Gastrocnemius medialis (tissue), 4 donors: ENCODE measurements around the gene SSBP2. TPM values are rescaled to one million over a fixed set of nuclear protein-coding genes. Genes with fewer than 3 reads are reported as not detected.

ENCODE experiments used
- ATAC-seq, 2 donors: fragments of 150-250 bp; one replicate each; pipeline ENCODE4 v1.9.1; 2016
- DNase-seq, 2 donors: peaks; one replicate each; pipeline ENCODE4 v3.0.0-alpha.2; 2019
- H3K27ac ChIP-seq, 4 donors: fragments of 200-600 bp; sonication (generic); 1 replicate in 1 of 4; 2 replicates in 3 of 4; pipeline ENCODE4 v1.5.1; 2016 to 2018; ENCODE audit warnings: mild to moderate bottlenecking in 2 of 4, moderate library complexity in 1 of 4
- H3K27me3 ChIP-seq, 3 donors: fragments of 200-600 bp; sonication (generic) in 2 of 3; 1 replicate in 1 of 3; 2 replicates in 2 of 3; pipeline versions ENCODE4 v1.5.1 to v1.6.0; 2016 to 2019; ENCODE audit warnings: mild to moderate bottlenecking in 1 of 3, moderate library complexity in 1 of 3
- H3K36me3 ChIP-seq, 2 donors: fragments of 200-600 bp; sonication (generic) in 1 of 2; one replicate each; pipeline ENCODE4 v1.5.1; 2017 to 2018
- H3K4me1 ChIP-seq, 2 donors: fragments of 200-600 bp; sonication (generic) in 1 of 2; one replicate each; pipeline ENCODE4 v1.5.1; 2016 to 2017; ENCODE audit warnings: mild to moderate bottlenecking in 2 of 2
- H3K4me3 ChIP-seq, 4 donors: fragments of 200-600 bp; sonication (generic) in 3 of 4; 1 replicate in 1 of 4; 2 replicates in 3 of 4; pipeline ENCODE4 v1.5.1; 2016 to 2019; ENCODE audit warnings: mild to moderate bottlenecking in 2 of 4
- H3K9me3 ChIP-seq, 3 donors: fragments of 200-600 bp; sonication (generic) in 2 of 3; 1 replicate in 1 of 3; 2 replicates in 2 of 3; pipeline ENCODE4 v1.5.1; 2016 to 2019
- CTCF ChIP-seq, 5 experiments: fragments of 450-650 bp in 3 of 5; fragments of 200-600 bp in 2 of 5; sonication (generic) in 2 of 5; IDR thresholded peaks in 4 of 5; conservative IDR thresholded peaks in 1 of 5; 1 replicate in 4 of 5; 2 replicates in 1 of 5; pipeline ENCODE4 v1.5.1; 2016 to 2019; ENCODE audit warnings: antibody characterized with exemption in 5 of 5, mild to moderate bottlenecking in 3 of 5, moderate library complexity in 3 of 5
- POLR2A ChIP-seq, 2 donors: fragments of 450-650 bp; IDR thresholded peaks; one replicate each; pipeline ENCODE4 v1.6.1; 2017; ENCODE audit warnings: antibody characterized with exemption in 2 of 2, mild to moderate bottlenecking in 2 of 2, moderate library complexity in 2 of 2
- in situ Hi-C, 4 donors: fragments of 200-750 bp; cut with MboI; loops; one replicate each; pipeline versions ENCODE4 v1.15.0 to v1.8.0; 2017; ENCODE audit warnings: low sequenced_read_pairs in 4 of 4
- intact Hi-C: fragments of 100-400 bp; cut with DNase I; formaldehyde crosslinking; loops from one replicate; pipeline ENCODE4 v1.15.1; 2023; ENCODE audit warnings: low total_unique reads
- total RNA-seq, 4 donors: library from RNA; depleted of rRNA; stranded (reverse); fragments of >200 nt; gene quantifications; one replicate each; pipeline versions ENCODE4 v1.1.0 to v1.2.3, GENCODE V29; 2016

SSBP2 gene
- total RNA-seq, 4 donors from 2014 or later: 30.4 to 66.5 (median 40.5) TPM

GRCh38 chr5:81657386-81657785, 93.5 kb downstream of the SSBP2 start:
- Histone ChIP-seq H3K4me3 (no peak overlapping the region), H3K27me3 (no peaks in the 10 kb centered on the region), H3K36me3 (no peaks in the 10 kb centered on the region), H3K9me3 (no peaks in the 10 kb centered on the region), H3K27ac (no peak overlapping the region), H3K4me1 (peaks cover under 1 to 8% of the 10 kb centered on the region in 2 donors)
- in situ Hi-C loops: no loop called here
- no peak for TF ChIP-seq POLR2A (IDR thresholded peaks at IDR 0.05)
- no peak for TF ChIP-seq CTCF (IDR thresholded peaks at IDR 0.05 in 4 of 5, conservative IDR thresholded peaks at IDR 0.05 in 1 of 5)
- intact Hi-C loops: no loop called here
- no peak for DNase-seq
- ATAC-seq: no peak

DNA sequence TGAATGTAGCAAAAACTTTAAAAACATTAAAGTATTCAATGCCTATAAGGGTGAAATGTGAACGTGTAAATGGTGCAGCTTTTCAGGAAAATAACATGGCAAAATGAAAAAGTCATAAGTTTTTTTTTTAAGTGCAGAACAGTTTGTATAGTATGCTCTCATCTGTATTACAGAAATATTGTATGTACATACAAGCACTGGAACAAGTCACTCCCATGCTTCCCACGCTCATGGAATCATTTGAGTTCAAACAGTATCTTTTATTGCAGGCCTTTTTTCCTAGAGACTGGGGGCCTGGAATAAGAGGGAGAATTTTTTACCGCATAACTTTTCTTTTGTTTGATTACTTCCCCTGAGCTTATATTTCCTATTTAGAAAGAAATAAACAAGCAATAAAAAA, 94.1 kb downstream of the SSBP2 start:
- Histone ChIP-seq H3K27ac (no peak overlapping the region), H3K9me3 (no peaks in the 10 kb centered on the region), H3K27me3 (no peaks in the 10 kb centered on the region), H3K4me1 (peaks cover 1 to 8% of the 10 kb centered on the region in 2 donors), H3K36me3 (no peaks in the 10 kb centered on the region), H3K4me3 (no peak overlapping the region)
- DNase-seq (no peak), ATAC-seq (no peak)
- intact Hi-C loops: no loop called here
- TF ChIP-seq CTCF (IDR thresholded peaks at IDR 0.05 in 4 of 5, conservative IDR thresholded peaks at IDR 0.05 in 1 of 5) (no peak), POLR2A (IDR thresholded peaks at IDR 0.05) (no peak)
- in situ Hi-C loops: no loop called here

DNA sequence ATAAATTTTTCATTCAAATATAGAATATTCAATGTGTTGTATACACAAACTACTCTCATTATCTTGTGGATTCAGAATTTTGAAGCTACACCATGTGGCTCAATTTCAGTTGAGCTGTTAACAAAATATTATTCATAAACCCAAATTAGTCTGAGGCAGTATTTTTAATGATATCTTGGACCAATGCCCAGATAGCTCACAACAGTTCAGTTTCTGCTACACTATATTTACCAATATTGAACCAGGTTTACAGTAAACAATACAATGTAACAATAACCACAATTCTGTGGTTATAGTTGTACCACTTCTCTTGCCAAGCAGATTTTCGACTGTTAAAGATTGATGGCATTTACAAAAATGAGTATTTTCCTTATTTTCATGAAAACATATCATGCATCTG, 99.9 kb downstream of the SSBP2 start:
- peaks cover 0 to 7% of the 10 kb centered on the region in 2 donors for H3K36me3 ChIP-seq
- intact Hi-C loops: no loop called here
- ATAC-seq: no peak
- peaks cover 13 to 14% of the 10 kb centered on the region in 2 donors for H3K4me1 ChIP-seq
- in situ Hi-C loops: no loop called here
- TF ChIP-seq CTCF (IDR thresholded peaks at IDR 0.05 in 4 of 5, conservative IDR thresholded peaks at IDR 0.05 in 1 of 5): no peak
- no peak for TF ChIP-seq POLR2A (IDR thresholded peaks at IDR 0.05)
- H3K27ac ChIP-seq: no peak overlapping the region
- DNase-seq: no peak
- H3K4me3 ChIP-seq: no peak overlapping the region
- no peaks in the 10 kb centered on the region for H3K27me3 ChIP-seq
- H3K9me3 ChIP-seq: no peaks in the 10 kb centered on the region

GRCh38 chr5:81646469-81646995, 104.4 kb downstream of the SSBP2 start:
- Histone ChIP-seq H3K36me3 (peaks cover 0 to 7% of the 10 kb centered on the region in 2 donors), H3K4me1 (peaks cover 10 to 13% of the 10 kb centered on the region in 2 donors), H3K27ac (no peak overlapping the region), H3K27me3 (no peaks in the 10 kb centered on the region), H3K9me3 (no peaks in the 10 kb centered on the region), H3K4me3 (no peak overlapping the region)
- no peak for TF ChIP-seq CTCF (IDR thresholded peaks at IDR 0.05 in 4 of 5, conservative IDR thresholded peaks at IDR 0.05 in 1 of 5)
- intact Hi-C loops: no loop called here
- no peak for DNase-seq
- no peak for ATAC-seq
- in situ Hi-C loops: no loop called here

DNA sequence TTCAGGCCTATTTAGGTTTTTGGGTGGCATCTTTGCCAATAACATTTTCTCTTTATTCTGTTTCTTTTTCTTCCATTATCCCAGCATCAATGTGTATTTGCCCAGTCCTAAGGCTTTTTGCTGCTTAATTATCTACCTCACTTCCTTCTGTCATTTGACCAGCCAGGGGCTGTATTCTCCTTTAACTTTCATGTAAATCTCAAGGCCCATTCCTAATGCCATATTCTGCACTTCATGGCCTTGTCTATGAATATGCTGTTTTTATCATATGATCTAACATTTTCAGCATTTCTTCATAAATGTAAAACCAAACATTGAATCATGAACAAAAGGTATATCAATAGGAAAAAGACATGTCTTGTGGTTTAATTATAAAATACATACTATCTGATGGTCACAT, 108.7 kb downstream of the SSBP2 start:
- H3K27ac ChIP-seq: no peak overlapping the region
- H3K36me3 ChIP-seq: no peaks in the 10 kb centered on the region
- H3K27me3 ChIP-seq: no peaks in the 10 kb centered on the region
- in situ Hi-C loops: no loop called here
- H3K4me1 ChIP-seq: peaks cover 0 to 3% of the 10 kb centered on the region in 2 donors
- no peak for TF ChIP-seq CTCF (IDR thresholded peaks at IDR 0.05 in 4 of 5, conservative IDR thresholded peaks at IDR 0.05 in 1 of 5)
- TF ChIP-seq POLR2A (IDR thresholded peaks at IDR 0.05): no peak
- no peak overlapping the region for H3K4me3 ChIP-seq
- intact Hi-C loops: no loop called here
- ATAC-seq (no peak), DNase-seq (no peak)
- no peaks in the 10 kb centered on the region for H3K9me3 ChIP-seq
